Type B pancreatic cell (in vitro differentiated cells): ENCODE results near the gene LRCH3. TPM values are rescaled to one million over a fixed set of nuclear protein-coding genes. Genes with fewer than 3 reads are reported as not detected.

Experiments used
- DNase-seq: peaks from one replicate; pipeline ENCODE4 v3.0.0; 2021; ENCODE audit warnings: mixed read lengths; ENCODE audit not compliant: unreplicated experiment; ENCODE audit errors: extremely low spot score
- H3K27ac Mint-ChIP-seq: 2 replicates; pipeline ENCODE4 v1.8.0; 2021; ENCODE audit warnings: mild to moderate bottlenecking, mixed read lengths
- H3K27me3 Mint-ChIP-seq: 2 replicates; pipeline ENCODE4 v1.8.0; 2021; ENCODE audit warnings: mixed read lengths
- H3K36me3 Mint-ChIP-seq: 2 replicates; pipeline ENCODE4 v1.8.0; 2021; ENCODE audit warnings: mixed read lengths
- H3K4me1 Mint-ChIP-seq: one replicate; pipeline ENCODE4 v1.8.0; 2021; ENCODE audit warnings: mixed read lengths; ENCODE audit not compliant: unreplicated experiment
- H3K4me3 Mint-ChIP-seq: 2 replicates; pipeline ENCODE4 v1.8.0; 2021; ENCODE audit warnings: mild to moderate bottlenecking, mixed read lengths
- H3K9me3 Mint-ChIP-seq: 2 replicates; pipeline ENCODE4 v1.8.0; 2021; ENCODE audit warnings: mixed read lengths
- total RNA-seq: library from RNA; stranded (reverse); gene quantifications from 2 replicates; pipeline ENCODE4 v1.2.1, GENCODE V29; 2021; ENCODE audit warnings: low replicate concordance
- TF ChIP-seq, protein P1 (sequence below): fragments of 200-600 bp; sonication (generic); conservative IDR thresholded peaks from 2 replicates; pipeline ENCODE4 v1.5.0; 2021; ENCODE audit warnings: antibody characterized with exemption, mild to moderate bottlenecking

LRCH3 gene
- total RNA-seq, 1 donor from 2014 or later, result 58.7 TPM

DNA sequence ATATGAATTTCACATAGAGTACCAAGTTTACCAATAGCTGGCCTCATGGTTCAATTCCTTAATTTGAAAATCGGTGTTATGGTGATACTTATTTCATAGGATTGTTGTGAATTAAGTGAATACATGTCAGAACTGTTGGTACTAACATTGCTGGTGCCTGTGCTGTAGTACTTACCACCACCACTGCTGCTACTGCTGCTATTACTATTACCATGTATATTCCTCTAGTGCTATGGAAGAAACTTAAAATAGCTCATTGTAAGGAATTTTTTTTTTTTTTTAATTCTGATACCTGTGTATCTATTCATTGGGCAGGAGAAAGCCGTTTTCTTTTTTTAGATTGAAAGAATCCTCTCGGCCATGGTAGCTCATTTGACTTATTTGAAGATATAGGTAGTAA is 37.8 kb upstream of the LRCH3 start:
- H3K36me3 Mint-ChIP-seq, result peaks cover 9% of the 10 kb centered on the region
- TF ChIP-seq, protein P1, sequence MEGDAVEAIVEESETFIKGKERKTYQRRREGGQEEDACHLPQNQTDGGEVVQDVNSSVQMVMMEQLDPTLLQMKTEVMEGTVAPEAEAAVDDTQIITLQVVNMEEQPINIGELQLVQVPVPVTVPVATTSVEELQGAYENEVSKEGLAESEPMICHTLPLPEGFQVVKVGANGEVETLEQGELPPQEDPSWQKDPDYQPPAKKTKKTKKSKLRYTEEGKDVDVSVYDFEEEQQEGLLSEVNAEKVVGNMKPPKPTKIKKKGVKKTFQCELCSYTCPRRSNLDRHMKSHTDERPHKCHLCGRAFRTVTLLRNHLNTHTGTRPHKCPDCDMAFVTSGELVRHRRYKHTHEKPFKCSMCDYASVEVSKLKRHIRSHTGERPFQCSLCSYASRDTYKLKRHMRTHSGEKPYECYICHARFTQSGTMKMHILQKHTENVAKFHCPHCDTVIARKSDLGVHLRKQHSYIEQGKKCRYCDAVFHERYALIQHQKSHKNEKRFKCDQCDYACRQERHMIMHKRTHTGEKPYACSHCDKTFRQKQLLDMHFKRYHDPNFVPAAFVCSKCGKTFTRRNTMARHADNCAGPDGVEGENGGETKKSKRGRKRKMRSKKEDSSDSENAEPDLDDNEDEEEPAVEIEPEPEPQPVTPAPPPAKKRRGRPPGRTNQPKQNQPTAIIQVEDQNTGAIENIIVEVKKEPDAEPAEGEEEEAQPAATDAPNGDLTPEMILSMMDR, result peak; percentile 60
- no peaks in the 10 kb centered on the region for H3K27me3 Mint-ChIP-seq
- peak overlapping the region; percentile 63 for H3K27ac Mint-ChIP-seq
- DNase-seq, result no peak
- peak overlapping the region; percentile 71 for H3K4me3 Mint-ChIP-seq
- H3K4me1 Mint-ChIP-seq, result peaks cover 23% of the 10 kb centered on the region
- no peaks in the 10 kb centered on the region for H3K9me3 Mint-ChIP-seq

DNA sequence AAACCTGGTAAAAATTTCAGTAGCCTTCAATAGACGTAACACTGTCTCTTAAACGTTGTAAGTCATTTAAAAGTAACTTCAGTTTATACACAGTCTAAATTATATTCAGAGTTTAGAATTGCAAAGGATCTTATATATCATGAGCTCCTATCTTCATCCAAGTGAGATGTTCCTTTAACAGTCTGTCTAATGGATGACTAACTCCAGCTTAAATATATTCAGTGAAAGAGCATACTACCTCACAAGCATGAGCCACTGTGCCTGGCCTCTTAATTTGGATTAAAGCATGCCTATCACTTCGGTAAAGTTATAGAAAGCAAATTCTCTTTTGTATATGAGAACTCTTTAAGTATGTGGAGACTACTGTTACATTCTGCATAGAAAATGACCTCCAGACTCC is 34.4 kb upstream of the LRCH3 start:
- DNase-seq, result no peak
- H3K36me3 Mint-ChIP-seq, result peaks cover 9% of the 10 kb centered on the region
- H3K27ac Mint-ChIP-seq, result no peak overlapping the region
- TF ChIP-seq, protein P1, result no peak
- H3K9me3 Mint-ChIP-seq, result no peaks in the 10 kb centered on the region
- H3K4me1 Mint-ChIP-seq, result peaks cover 13% of the 10 kb centered on the region
- no peak overlapping the region for H3K4me3 Mint-ChIP-seq
- H3K27me3 Mint-ChIP-seq, result no peaks in the 10 kb centered on the region

DNA sequence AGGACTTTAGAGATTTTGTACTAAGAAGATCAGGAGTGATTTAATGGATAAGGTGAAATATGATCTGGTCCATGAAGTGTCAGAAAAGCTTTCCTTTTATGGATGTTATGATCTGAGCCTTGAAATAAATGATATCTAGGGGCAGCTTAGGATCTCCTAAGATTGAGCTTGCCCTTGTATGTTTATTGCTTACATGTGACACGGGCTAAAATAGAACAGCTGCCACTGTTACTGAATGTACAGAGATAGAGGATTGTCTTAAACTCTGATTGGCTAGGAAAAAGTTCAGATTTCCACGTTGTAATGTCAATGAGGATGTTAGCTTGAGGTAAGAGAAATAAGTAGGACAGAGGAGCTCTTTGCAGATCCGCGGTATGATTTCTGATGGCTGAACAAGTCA is 32.5 kb upstream of the LRCH3 start:
- Mint-ChIP-seq H3K27me3 (no peaks in the 10 kb centered on the region), H3K36me3 (peaks cover 9% of the 10 kb centered on the region), H3K4me3 (no peak overlapping the region), H3K9me3 (no peaks in the 10 kb centered on the region), H3K27ac (no peak overlapping the region), H3K4me1 (peaks cover 4% of the 10 kb centered on the region)
- no peak for DNase-seq
- TF ChIP-seq, protein P1, result no peak

DNA sequence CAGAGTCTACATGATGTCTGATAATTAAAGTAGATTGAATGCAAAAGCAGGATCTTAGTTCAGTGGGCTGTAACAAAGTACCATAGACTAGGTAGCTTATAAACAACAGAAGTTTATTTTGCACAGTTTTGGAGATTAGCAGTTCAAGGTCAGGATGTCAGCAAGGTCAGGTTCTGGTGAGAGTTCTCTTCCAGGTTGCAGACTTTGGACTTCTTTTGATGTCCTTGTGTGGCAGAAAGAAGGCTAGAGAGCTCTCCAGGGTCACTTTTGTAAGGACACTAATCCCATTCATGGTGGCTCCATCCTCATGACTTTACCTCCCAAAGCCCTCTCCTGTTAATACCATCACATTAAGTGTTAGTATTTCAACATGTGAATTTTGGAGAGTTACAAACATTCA is 29.3 kb upstream of the LRCH3 start:
- TF ChIP-seq, protein P1, result no peak
- no peak for DNase-seq
- Mint-ChIP-seq H3K27me3 (no peaks in the 10 kb centered on the region), H3K27ac (no peak overlapping the region), H3K36me3 (peaks cover 10% of the 10 kb centered on the region), H3K9me3 (no peaks in the 10 kb centered on the region), H3K4me1 (no peaks in the 10 kb centered on the region), H3K4me3 (no peak overlapping the region)

DNA sequence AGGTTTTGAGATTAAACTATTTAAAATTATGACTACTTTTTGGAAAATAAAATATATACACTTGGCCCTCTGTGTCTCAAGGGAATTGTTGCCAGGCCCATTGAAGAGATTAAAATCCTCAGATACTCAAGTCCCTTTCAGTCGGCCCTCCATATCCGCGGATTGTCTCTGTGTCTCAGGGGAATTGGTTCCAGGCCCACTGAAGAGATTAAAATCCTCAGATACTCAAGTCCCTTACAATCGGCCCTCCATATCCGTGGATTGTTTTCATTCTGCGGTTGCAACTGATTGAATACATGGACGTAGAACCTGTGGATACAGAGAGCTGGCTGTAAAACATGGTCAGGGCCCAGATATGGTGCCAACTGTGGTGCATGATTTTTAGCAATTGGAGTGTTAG is 15.7 kb upstream of the LRCH3 start:
- Mint-ChIP-seq H3K4me3 (no peak overlapping the region), H3K9me3 (no peaks in the 10 kb centered on the region), H3K27ac (no peak overlapping the region), H3K36me3 (peaks cover 37% of the 10 kb centered on the region), H3K4me1 (no peaks in the 10 kb centered on the region), H3K27me3 (no peaks in the 10 kb centered on the region)
- DNase-seq, result no peak
- TF ChIP-seq, protein P1, result no peak

DNA sequence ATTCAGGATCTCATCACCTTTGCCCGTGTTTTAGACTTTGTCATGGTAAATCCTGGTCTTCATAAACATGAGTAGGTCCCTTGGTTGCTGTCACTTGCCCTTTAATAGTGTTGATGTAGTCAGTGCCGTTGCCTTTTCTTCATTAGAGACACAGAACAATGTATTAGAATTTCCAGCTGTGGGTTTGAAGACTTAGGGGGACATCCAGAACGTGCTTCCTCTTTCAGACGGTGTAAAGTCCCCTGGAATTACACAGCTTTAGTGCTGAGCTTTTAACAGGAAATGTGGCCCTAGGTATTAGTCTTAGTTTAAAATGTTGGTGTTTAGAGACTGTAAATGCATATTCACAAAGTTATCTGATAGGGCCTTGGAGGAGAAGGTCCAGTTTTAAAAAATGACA is 8.8 kb upstream of the LRCH3 start:
- H3K27me3 Mint-ChIP-seq, result no peaks in the 10 kb centered on the region
- H3K36me3 Mint-ChIP-seq, result peaks cover 26% of the 10 kb centered on the region
- no peak overlapping the region for H3K4me3 Mint-ChIP-seq
- H3K4me1 Mint-ChIP-seq, result peaks cover under 1% of the 10 kb centered on the region
- no peak for DNase-seq
- no peak overlapping the region for H3K27ac Mint-ChIP-seq
- no peaks in the 10 kb centered on the region for H3K9me3 Mint-ChIP-seq
- TF ChIP-seq, protein P1, result no peak
